PC-3 (cell line): ENCODE results near the gene CCDC38. TPM values are rescaled to one million over a fixed set of nuclear protein-coding genes. Genes with fewer than 3 reads are reported as not detected.

Source experiments
- ATAC-seq: fragments of 200-7000 bp; cut with Tn5 transposase; 2 replicates; pipeline ENCODE4 v1.9.1; 2020; ENCODE audit warnings: mild to moderate bottlenecking, moderate library complexity
- BruUV-seq: library from RNA; stranded (reverse); fragments of 400-500 nt; replicated peaks from 2 replicates; lab custom pipeline; 2021; lab: Mats Ljungman, UMichigan
- CTCF ChIA-PET: fragments of 300-600 bp; sonication (Branson Sonifier 250); formaldehyde crosslinking; loops from one replicate; lab custom pipeline; 2022; ENCODE audit warnings: antibody characterized with exemption; lab: Charles Lee
- POLR2A ChIA-PET: fragments of 300-600 bp; sonication (Branson Sonifier 250); formaldehyde crosslinking; loops from one replicate; lab custom pipeline; 2022; ENCODE audit warnings: antibody characterized with exemption; ENCODE audit not compliant: unreplicated experiment; lab: Charles Lee
- DNase-seq: peaks from one replicate; pipeline ENCODE4 v3.0.0-alpha.2; 2015
- H2AFZ ChIP-seq: fragments of 300-600 bp; sonication (generic); 2 replicates; pipeline ENCODE4 v1.6.0; 2016; ENCODE audit warnings: antibody characterized with exemption, low read length
- H3F3A ChIP-seq: fragments of 300-600 bp; sonication (generic); one replicate; pipeline ENCODE4 v1.6.0; 2017; ENCODE audit warnings: antibody characterized with exemption, low read length, control low read depth, mild to moderate bottlenecking; ENCODE audit not compliant: unreplicated experiment
- H3K27ac ChIP-seq: fragments of 300-600 bp; sonication (generic); 2 replicates; pipeline ENCODE4 v1.5.1; 2016; ENCODE audit warnings: mild to moderate bottlenecking, low read length
- H3K27me3 ChIP-seq: fragments of 300-600 bp; sonication (generic); 2 replicates; pipeline ENCODE4 v1.6.1; 2016; ENCODE audit warnings: low read length, mixed read lengths
- H3K36me3 ChIP-seq: fragments of 300-600 bp; sonication (generic); 2 replicates; pipeline ENCODE4 v1.6.1; 2016; ENCODE audit warnings: low read depth, mixed run types, low read length, mixed read lengths
- H3K4me1 ChIP-seq: fragments of 300-600 bp; sonication (generic); 2 replicates; pipeline ENCODE4 v1.5.1; 2016; ENCODE audit warnings: low read length; ENCODE audit not compliant: insufficient read depth
- H3K4me2 ChIP-seq: fragments of 300-600 bp; sonication (generic); 2 replicates; pipeline ENCODE4 v1.6.0; 2016; ENCODE audit warnings: low read length
- H3K4me3 ChIP-seq: fragments of 300-600 bp; sonication (generic); 2 replicates; pipeline ENCODE4 v1.5.1; 2016; ENCODE audit warnings: mild to moderate bottlenecking, low read length, mixed read lengths
- H3K79me2 ChIP-seq: fragments of 300-600 bp; sonication (generic); 2 replicates; pipeline ENCODE4 v1.6.1; 2017; ENCODE audit warnings: low read length, mixed read lengths
- H3K9ac ChIP-seq: fragments of 300-600 bp; sonication (generic); 2 replicates; pipeline ENCODE4 v1.6.0; 2016; ENCODE audit warnings: mild to moderate bottlenecking, low read length
- H3K9me2 ChIP-seq: fragments of 300-600 bp; sonication (generic); replicated peaks from 2 replicates; pipeline ENCODE4 v1.6.1; 2016; ENCODE audit warnings: mixed run types, low read length, mixed read lengths
- H3K9me3 ChIP-seq: fragments of 300-600 bp; sonication (generic); 2 replicates; pipeline ENCODE4 v1.6.1; 2016; ENCODE audit warnings: low read length, mixed read lengths
- H4K20me1 ChIP-seq: fragments of 300-600 bp; sonication (generic); 2 replicates; pipeline ENCODE4 v1.6.1; 2016; ENCODE audit warnings: low read length, mixed read lengths
- EZH2 ChIP-seq: fragments of 300-600 bp; sonication (generic); IDR thresholded peaks from one replicate; pipeline ENCODE4 v1.6.1; 2017; ENCODE audit warnings: antibody characterized with exemption, mild to moderate bottlenecking, low read length; ENCODE audit not compliant: unreplicated experiment
- EZH2phosphoT487 ChIP-seq: fragments of 300-600 bp; sonication (generic); IDR thresholded peaks from 2 replicates; pipeline ENCODE4 v1.6.1; 2018; ENCODE audit warnings: mild to moderate bottlenecking, antibody characterized with exemption, low read length, borderline replicate concordance
- intact Hi-C: fragments of 100-400 bp; cut with micrococcal nuclease; formaldehyde crosslinking; loops from 2 replicates; pipeline ENCODE4 v1.9.0; 2023
- total RNA-seq: library from RNA; depleted of rRNA; stranded (reverse); fragments of >200 nt; gene quantifications from 2 replicates; pipeline ENCODE4 v1.2.3, GENCODE V29; 2014
- TF ChIP-seq, protein P1 (sequence below): fragments of 300-600 bp; sonication (generic); conservative IDR thresholded peaks from 2 replicates; pipeline ENCODE4 v1.5.1; 2017; ENCODE audit warnings: antibody characterized with exemption, low read depth, mild to moderate bottlenecking, low read length

The CCDC38 gene
- total RNA-seq, 1 experiment from 2014 or later: not detected

DNA sequence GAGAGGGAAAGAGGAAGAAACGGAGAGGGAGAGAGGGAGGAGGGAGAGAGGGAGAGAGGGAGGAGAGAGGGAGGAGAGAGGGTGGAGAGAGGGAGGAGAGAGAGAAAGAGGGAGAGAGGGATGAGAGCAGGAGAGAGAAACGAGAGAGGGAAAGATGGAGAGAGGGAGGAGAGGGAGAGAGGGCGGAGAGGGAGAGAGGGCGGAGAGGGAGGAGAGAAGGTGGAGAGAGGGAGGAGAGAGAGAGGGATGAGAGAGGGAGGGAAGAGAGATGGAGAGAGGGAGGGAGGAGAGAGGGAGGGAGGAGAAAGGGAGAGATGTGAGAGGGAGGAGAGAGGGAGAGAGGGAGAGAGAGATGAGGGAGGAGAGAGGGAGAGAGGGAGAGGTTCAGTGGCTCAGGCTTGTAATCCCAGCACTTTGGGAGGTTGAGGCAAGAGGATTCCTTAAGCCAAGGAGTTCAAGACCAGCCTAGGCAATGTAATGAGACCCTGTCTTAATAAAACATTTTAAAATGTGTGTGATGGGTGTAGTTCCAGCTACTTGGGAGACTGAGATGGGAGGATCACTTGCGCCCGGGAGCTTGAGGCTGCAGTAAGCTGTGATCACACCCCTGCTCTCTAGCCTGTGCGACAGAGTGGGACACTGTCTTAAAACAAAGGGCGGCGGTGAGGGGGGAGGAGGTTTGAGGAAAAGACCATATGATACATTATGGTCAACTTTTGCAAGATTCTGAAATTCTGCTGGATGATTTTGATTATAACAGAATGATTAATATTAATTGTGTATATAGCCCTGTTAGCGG lies 105.0 kb downstream of the CCDC38 start:
- Histone ChIP-seq H3K27ac (peak overlapping the region; percentile 81), H3K9me2 (no peaks in the 10 kb centered on the region), H3K4me2 (peak overlapping the region; percentile 45), H2AFZ (peak overlapping the region; percentile 48; the same call in 1 of the 2 replicates), H3K4me3 (peak overlapping the region; percentile 44), H3K9ac (no peak overlapping the region), H3K9me3 (no peaks in the 10 kb centered on the region), H3K36me3 (no peaks in the 10 kb centered on the region), H3K4me1 (peaks cover 31% of the 10 kb centered on the region), H4K20me1 (no peaks in the 10 kb centered on the region), H3K27me3 (no peaks in the 10 kb centered on the region), H3K79me2 (no peaks in the 10 kb centered on the region), H3F3A (peaks cover 11% of the 10 kb centered on the region)
- BruUV-seq: no TSS peak
- intact Hi-C loops: no loop called here
- DNase-seq (no peak), ATAC-seq (peak; percentile 5; the same call in 1 of the 2 replicates)
- TF ChIP-seq EZH2: no peak
- TF ChIP-seq EZH2phosphoT487: no peak
- TF ChIP-seq, protein P1, sequence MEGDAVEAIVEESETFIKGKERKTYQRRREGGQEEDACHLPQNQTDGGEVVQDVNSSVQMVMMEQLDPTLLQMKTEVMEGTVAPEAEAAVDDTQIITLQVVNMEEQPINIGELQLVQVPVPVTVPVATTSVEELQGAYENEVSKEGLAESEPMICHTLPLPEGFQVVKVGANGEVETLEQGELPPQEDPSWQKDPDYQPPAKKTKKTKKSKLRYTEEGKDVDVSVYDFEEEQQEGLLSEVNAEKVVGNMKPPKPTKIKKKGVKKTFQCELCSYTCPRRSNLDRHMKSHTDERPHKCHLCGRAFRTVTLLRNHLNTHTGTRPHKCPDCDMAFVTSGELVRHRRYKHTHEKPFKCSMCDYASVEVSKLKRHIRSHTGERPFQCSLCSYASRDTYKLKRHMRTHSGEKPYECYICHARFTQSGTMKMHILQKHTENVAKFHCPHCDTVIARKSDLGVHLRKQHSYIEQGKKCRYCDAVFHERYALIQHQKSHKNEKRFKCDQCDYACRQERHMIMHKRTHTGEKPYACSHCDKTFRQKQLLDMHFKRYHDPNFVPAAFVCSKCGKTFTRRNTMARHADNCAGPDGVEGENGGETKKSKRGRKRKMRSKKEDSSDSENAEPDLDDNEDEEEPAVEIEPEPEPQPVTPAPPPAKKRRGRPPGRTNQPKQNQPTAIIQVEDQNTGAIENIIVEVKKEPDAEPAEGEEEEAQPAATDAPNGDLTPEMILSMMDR: no peak
- ChIA-PET POLR2A (no interaction called here), CTCF (no interaction called here)

DNA sequence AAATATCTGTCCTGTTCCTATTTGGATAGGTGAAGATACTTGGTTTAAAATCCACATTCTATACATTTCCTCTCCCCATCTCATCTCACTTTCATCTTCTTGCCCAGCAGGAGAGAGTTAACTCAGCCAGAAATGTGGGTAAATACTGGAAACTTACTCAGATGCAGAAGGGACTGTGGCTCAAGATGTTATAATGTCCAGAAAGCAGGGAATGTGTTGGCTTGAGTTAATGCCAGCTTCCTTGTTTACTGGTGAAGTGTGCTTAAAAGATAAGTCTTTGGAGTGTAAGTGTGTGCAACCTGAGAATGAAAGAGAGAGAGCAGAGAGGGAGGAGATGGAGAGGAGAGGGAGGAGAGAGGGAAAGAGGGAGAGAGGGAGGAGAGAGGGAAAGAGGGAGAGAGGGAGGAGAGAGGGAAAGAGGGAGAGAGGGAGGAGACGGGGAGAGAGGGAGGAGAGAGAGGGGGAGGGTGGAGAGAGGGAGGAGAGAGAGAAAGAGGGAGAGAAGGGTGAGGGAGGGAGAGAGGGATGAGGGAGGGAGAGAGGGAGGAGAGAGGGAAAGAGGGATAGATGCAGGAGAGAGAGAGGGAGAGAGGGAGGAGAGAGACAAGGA lies 105.7 kb downstream of the CCDC38 start:
- ATAC-seq (peak; percentile 61), DNase-seq (peak; percentile 72)
- no peaks in the 10 kb centered on the region for H4K20me1 ChIP-seq
- peaks cover 31% of the 10 kb centered on the region for H3K4me1 ChIP-seq
- ChIA-PET CTCF (interaction anchor here (0.7 kb wide), 1 partner anchor 497 kb away, joined by 6 read pairs; no protein-coding TSS in a partner anchor), POLR2A (interaction anchor here (0.5 kb wide), 1 partner anchor 16 kb away, joined by 4 read pairs; no protein-coding TSS in a partner anchor)
- intact Hi-C loops: no loop called here
- H3F3A ChIP-seq: peaks cover 11% of the 10 kb centered on the region
- peak overlapping the region; percentile 9; the same call in 1 of the 2 replicates for H3K9ac ChIP-seq
- H2AFZ ChIP-seq: peak overlapping the region; percentile 38; the same call in 1 of the 2 replicates
- H3K4me2 ChIP-seq: peak overlapping the region; percentile 45
- H3K4me3 ChIP-seq: peak overlapping the region; percentile 44; the same call in 1 of the 2 replicates
- H3K27me3 ChIP-seq: no peaks in the 10 kb centered on the region
- no peaks in the 10 kb centered on the region for H3K9me3 ChIP-seq
- H3K79me2 ChIP-seq: no peaks in the 10 kb centered on the region
- no peaks in the 10 kb centered on the region for H3K36me3 ChIP-seq
- peak overlapping the region; percentile 81 for H3K27ac ChIP-seq
- no peaks in the 10 kb centered on the region for H3K9me2 ChIP-seq
- TF ChIP-seq, protein P1: no peak
- TF ChIP-seq EZH2: no peak
- TF ChIP-seq EZH2phosphoT487: no peak
- no TSS peak for BruUV-seq
